ENCODE data around the gene SYCP3. TPM values are rescaled to one million over a fixed set of nuclear protein-coding genes. Genes with fewer than 3 reads are reported as not detected.

Gene SYCP3
- total RNA-seq (under 1 TPM in 3 of 6 donors, not detected in 3; 0.06 to 0.25 (median 0.15) TPM), polyA plus RNA-seq (under 1 TPM; 0.30 to 0.31 TPM)

DNA sequence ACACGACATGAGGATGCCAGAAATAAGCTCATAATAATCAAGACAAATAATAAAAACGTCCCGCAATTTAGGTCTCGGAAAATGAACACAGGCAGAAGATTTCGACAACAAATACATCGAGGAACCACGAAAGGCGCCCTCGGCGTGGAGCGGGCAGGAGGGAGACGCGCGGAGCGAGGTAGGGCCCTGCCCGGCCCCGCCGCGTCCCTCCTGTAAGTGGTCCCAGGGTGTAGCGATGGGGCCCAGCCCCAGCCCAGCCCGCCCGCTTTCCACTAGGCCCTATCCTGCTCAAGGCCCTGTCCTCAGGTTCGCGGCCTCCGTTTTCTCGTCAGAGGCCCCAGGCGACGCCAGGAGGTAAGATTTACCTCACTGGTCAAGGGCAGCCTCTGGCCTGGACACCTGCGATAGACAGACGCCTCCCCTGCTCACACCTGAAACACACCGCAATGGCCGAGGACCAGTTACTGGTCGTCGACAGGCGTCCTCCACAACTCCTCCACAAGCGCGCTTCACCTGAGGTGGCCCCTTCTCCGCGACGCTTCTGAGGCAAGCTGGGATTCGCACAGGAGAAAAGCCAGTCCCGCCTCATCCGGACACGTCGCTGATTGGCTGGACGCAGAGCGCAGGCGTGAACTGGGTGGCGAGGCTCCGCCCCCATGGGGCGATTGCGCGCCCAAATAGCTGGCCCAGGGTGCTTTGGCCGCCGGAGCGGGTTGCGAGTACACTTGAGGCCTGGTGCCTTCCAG lies at the start of gene SYCP3:
Gene SYCP3, minus strand, starts transcription at position 543 of the 746 bp plus-strand sequence. CDS start 1,527 bp downstream, outside the sequence.
- H3K27me3 ChIP-seq = no peaks in the 10 kb centered on the region
- H3K36me3 ChIP-seq = peaks cover 0 to 6% (median 0%) of the 10 kb centered on the region in 3 donors
- no peak within 1 kb of the TSS for H3K4me3 ChIP-seq
- no peaks in the 10 kb centered on the region for H3K4me1 ChIP-seq
- DNase-seq (peak in 2 of 6 donors; percentile 20 to 44), ATAC-seq (no peak), FAIRE-seq (no peak)
- H3K9me3 ChIP-seq = no peaks in the 10 kb centered on the region
- intact Hi-C loops (cut with DNase I) = no loop called here
- 98% methylated on average over 54 to 57 of the region's 57 CpGs for WGBS, 2 donors
- TF ChIP-seq, protein P1, sequence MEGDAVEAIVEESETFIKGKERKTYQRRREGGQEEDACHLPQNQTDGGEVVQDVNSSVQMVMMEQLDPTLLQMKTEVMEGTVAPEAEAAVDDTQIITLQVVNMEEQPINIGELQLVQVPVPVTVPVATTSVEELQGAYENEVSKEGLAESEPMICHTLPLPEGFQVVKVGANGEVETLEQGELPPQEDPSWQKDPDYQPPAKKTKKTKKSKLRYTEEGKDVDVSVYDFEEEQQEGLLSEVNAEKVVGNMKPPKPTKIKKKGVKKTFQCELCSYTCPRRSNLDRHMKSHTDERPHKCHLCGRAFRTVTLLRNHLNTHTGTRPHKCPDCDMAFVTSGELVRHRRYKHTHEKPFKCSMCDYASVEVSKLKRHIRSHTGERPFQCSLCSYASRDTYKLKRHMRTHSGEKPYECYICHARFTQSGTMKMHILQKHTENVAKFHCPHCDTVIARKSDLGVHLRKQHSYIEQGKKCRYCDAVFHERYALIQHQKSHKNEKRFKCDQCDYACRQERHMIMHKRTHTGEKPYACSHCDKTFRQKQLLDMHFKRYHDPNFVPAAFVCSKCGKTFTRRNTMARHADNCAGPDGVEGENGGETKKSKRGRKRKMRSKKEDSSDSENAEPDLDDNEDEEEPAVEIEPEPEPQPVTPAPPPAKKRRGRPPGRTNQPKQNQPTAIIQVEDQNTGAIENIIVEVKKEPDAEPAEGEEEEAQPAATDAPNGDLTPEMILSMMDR (IDR thresholded peaks at IDR 0.05) = no peak
- no peak within 1 kb of the TSS for H3K27ac ChIP-seq

DNA sequence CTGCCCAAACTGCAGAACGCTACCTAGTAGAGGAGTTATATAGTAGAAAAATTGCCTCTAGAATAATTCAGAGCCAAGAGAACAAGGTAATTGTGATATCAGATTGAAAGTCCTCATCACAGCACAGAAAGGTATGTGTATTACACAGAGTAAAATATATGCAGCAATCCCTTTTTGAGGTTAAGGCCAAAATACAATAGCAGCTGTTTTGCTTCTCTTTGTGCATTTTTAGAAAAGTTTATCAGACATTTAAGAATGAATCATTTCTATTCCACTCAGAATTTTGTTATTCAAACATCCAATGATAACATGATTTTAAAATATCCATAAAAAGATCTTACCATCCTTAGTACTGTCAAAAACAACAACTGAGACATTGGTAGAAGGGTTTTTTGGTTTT lies 46.4 kb upstream of the SYCP3 start:
- Histone ChIP-seq H3K27ac (no peak overlapping the region), H3K4me1 (no peaks in the 10 kb centered on the region), H3K27me3 (no peaks in the 10 kb centered on the region), H3K9me3 (no peaks in the 10 kb centered on the region), H3K36me3 (no peaks in the 10 kb centered on the region), H3K4me3 (no peak overlapping the region)
- no peak for FAIRE-seq
- TF ChIP-seq, protein P1 (IDR thresholded peaks at IDR 0.05) = no peak
- no peak for ATAC-seq
- intact Hi-C loops (cut with DNase I) = no loop called here
- DNase-seq = no peak
- 93 to 97% methylated on average over 1 of the region's 1 CpG for WGBS, 2 donors

DNA sequence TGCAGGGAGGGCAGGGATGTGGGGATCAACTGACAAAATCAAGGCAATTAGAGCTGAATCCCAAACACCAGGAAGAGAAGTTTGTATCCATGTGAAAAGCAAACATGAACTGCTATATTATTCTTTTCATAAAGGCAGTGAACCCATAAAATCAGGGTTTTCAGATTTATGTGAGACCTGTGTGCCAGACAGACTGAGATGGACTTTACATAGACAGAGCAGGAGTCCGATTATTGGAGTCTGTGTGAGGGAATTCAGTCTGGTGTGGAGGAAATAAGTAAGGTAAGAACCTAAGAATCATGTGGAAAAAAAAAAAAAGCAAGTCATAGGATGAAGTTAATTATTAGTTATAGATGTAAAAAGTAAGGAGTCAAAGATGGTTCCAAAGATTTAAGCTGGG lies 45.1 kb upstream of the SYCP3 start:
- no peaks in the 10 kb centered on the region for H3K27me3 ChIP-seq
- intact Hi-C loops (cut with DNase I) = no loop called here
- H3K4me3 ChIP-seq = no peak overlapping the region
- H3K27ac ChIP-seq = no peak overlapping the region
- no peaks in the 10 kb centered on the region for H3K4me1 ChIP-seq
- TF ChIP-seq, protein P1 (IDR thresholded peaks at IDR 0.05) = no peak
- no peak for FAIRE-seq
- H3K9me3 ChIP-seq = no peaks in the 10 kb centered on the region
- no peak for DNase-seq
- ATAC-seq = no peak
- H3K36me3 ChIP-seq = no peaks in the 10 kb centered on the region
- WGBS, 2 donors = 88 to 97% methylated on average over 1 of the region's 1 CpG

DNA sequence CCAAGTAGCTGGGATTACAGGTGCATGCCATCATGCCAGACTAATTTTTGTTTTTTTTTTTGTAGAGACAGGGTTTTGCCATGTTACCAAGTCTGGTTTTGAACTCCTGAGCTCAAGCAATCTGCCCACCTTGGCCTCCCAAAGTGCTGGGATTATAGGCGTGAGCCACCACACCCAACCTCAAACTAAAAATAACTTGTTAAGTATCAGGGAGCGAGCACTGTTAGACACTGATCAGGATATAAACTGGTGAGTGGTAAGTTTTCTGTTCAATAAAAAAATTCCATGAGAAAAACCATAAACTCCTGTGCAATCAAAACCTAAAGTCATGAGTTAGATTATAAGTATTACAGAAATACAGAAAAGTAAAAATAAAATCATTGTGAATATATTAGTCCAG lies 44.6 kb upstream of the SYCP3 start:
- no peaks in the 10 kb centered on the region for H3K4me1 ChIP-seq
- ATAC-seq (no peak), FAIRE-seq (no peak), DNase-seq (no peak)
- TF ChIP-seq, protein P1 (IDR thresholded peaks at IDR 0.05) = no peak
- 93 to 98% methylated on average over 2 of the region's 2 CpGs for WGBS, 2 donors
- H3K36me3 ChIP-seq = no peaks in the 10 kb centered on the region
- no peak overlapping the region for H3K27ac ChIP-seq
- intact Hi-C loops (cut with DNase I) = no loop called here
- H3K27me3 ChIP-seq = no peaks in the 10 kb centered on the region
- H3K9me3 ChIP-seq = no peaks in the 10 kb centered on the region
- no peak overlapping the region for H3K4me3 ChIP-seq

DNA sequence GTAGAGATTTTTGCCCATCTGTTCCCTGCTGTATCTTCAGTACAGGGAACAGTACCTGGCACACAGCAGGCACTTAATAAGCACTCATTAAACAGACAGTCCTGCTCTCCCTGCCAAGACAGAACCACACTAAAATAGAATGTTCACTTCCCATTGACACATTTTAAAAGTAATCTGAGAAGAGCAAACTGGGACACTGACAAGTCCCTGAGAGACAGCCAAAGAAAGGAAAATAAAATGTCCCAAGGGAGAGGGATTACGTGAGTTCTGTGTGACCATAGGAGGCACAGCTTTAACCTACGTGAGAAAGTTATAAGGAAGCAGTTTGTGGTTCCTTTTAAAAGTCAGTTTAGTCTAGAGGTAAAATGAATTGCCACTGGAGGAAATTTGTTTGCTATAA lies 43.9 kb upstream of the SYCP3 start:
- Histone ChIP-seq H3K9me3 (no peaks in the 10 kb centered on the region), H3K4me1 (no peaks in the 10 kb centered on the region), H3K27ac (no peak overlapping the region), H3K36me3 (no peaks in the 10 kb centered on the region), H3K27me3 (no peaks in the 10 kb centered on the region), H3K4me3 (no peak overlapping the region)
- intact Hi-C loops (cut with DNase I) = no loop called here
- no peak for FAIRE-seq
- WGBS, 2 donors = 83 to 84% methylated on average over 2 of the region's 2 CpGs
- DNase-seq = no peak
- TF ChIP-seq, protein P1 (IDR thresholded peaks at IDR 0.05) = no peak
- ATAC-seq = no peak

Measured in pancreas (tissue), 10 donors.